NCI-H1930 (cell line): ENCODE measurements around the gene ETV4.

Source experiments
- DNase-seq, 2 experiments: peaks; one replicate each; lab custom pipeline; 2025; lab: John Stamatoyannopoulos, UW

ETV4 gene

GRCh38 chr17:43572368-43572980 lies 26.3 kb upstream of the ETV4 start:
- no peak for DNase-seq

GRCh38 chr17:43570518-43570928 lies 24.4 kb upstream of the ETV4 start:
- DNase-seq: no peak

DNA sequence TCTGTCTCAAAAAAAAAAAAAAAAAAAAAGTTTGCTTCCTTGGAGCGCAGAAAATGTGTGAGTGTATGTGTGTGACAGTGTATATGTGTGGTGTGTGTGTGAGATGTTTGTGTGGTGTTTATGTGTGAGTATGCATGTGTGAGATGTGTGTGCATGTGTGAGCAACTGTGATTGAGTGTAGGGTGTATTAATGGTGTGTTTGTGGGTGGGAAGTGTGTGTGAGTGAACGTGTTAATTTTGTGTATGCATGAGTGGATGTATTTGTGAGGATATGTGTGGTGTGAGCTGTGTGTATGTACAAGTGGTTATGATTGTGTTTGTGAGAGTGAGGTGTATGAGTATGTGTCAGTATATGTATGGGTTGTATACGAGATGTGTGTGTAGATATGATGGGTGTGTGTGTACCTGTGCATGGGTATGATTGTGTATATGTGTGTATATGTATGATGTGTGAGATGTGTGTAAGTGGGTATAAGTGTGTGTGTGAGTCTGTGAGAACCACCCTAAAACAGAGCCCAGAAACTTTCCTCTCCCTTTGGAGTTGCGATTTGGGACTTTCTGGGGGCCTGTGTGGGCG lies 22.5 kb upstream of the ETV4 start:
- DNase-seq: no peak

GRCh38 chr17:43563600-43564594 lies 17.8 kb upstream of the ETV4 start:
- no peak for DNase-seq

- no peak for DNase-seq
Measured at GRCh38 chr17:43562679-43563599, 16.8 kb upstream of the ETV4 start.

DNA sequence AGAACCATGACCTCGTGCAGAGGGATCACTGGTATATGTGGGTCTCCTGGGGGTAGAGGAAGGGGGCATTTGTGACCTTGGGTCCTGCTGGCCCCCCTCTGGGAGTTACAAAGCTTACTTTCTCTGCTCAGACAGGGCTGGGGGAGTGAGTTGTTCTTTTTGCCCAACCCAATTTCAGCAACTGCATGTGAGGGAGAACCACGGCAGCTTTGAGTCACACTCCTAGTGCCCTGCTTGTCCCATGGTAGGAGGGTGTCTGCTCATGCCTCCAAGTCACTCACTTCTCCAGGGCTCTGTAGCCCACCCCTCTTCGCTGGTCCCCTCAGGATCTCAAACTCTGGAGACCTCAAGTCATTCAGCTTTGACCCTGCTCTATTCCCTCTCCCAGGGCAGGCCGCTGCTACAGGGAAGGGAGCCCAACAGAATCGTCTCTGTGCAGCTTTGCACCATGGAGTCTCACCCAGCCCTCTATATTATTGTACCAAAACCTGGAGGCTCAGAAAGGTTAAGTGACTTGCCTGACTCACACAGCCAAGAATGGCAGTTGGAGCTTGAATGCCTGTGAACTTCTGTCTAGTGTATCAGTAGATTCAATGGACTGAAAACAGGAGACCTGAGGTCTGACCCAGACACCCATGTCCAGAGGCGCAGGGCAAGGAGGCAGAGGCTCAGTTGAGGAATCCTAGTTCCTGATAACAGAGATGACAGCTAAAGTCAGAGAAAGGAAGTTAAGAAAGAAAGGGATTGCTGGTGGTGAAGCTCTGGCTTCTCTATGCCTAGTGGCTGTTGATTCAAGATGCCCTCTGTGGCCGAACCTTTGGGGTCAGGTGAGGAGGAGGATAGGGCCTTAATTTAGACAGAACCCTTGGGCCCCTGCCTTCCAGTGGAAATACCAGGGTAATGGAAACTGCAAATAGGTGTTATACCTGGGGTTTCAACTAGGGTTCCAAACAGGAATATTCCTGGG lies 14.6 kb upstream of the ETV4 start:
- DNase-seq: no peak

DNA sequence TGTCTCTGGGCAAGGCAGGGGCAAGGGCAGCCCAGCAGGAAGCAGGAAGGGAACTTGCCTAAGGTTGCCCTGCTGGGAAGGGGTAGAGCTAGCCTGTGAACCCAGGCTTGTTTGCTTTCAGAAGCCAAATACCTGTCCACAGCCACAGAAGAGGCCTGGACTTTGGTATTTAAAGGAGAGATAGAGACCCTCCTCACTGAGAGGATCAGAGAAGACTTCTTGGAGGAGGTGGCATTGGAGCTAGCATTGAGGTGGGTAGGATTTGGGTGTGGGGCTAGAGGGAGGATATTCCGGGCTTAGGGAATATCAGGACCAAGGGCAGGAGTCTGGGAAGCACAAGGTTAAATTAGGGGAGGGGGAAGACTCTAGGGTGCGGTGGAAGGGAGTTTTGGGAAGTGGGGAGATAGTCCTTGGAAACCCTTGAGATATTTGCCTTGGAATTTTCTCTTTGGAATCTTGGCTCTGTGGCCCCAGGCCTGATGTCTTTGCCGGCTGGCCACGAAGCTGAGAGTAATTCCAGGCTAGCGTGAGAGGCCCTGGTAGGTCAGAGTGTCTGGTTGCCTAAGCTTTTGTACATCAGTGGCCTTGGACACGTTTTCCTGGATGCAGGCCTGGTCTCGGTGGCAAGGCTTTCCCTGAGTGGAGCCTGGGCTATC lies 13.1 kb upstream of the ETV4 start:
- no peak for DNase-seq

DNA sequence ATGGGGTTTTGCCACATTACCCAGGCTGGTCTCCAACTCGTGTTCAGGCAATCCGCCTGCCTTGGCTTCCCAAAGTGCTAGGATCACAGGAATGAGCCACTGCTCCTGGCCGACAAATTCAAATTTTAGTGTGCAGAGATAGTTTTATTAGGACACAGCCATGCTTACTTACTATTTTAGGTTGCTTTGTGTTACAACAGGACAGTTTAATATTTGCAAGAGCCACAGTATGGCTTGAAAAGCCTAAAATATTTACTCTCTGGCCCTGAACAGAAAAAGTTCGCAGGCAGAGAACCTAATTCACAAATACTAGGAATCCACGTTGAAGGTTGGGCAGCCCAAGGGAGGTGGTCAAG lies 12.6 kb upstream of the ETV4 start:
- DNase-seq: no peak

DNA sequence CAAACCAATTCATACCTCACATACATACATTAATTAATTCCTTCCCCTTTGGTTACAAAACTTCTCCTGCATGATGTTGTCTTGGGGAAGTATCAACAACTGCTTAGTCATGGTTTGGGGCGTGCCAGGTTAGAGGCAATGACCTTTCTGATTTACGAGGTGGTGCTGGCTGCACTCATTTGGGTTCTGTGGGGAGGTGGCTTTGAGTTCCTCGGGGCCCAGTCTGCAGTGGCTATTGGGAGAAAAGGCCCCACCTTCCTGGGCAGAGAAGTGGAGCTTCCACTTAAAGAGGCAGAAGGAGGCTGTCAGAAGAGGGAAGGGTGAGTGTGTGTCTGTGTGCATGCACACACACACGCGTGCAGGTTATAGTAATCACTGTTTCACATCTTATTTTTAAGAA lies 10.2 kb upstream of the ETV4 start:
- DNase-seq: no peak

DNA sequence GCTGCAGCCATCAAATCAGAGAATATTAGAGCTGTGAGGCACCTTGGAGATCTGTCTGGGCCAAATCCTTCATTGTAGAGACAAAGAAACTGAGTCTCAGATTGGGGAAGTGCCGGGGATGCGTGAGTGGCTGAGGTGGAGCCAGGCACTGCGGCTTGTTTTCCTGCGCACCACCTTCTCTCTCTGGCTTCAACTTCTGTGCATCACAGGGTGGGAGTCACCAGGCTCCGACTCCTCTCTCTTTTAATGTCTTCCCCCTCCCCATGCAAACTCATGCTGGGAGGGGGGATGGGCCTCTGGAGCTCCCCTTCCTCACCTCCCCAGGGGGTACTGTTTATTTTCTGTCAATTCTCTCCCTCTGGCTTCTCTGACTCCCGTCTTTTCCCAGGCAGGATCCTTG lies 8.7 kb upstream of the ETV4 start:
- DNase-seq: no peak

- no peak for DNase-seq
Measured at GRCh38 chr17:43553573-43553972, 7.4 kb upstream of the ETV4 start.

GRCh38 chr17:43552229-43552837 lies 6.2 kb upstream of the ETV4 start:
- DNase-seq: no peak

- no peak for DNase-seq
Measured at GRCh38 chr17:43550754-43551153, 4.6 kb upstream of the ETV4 start.

GRCh38 chr17:43549496-43549895 lies 3.4 kb upstream of the ETV4 start:
- DNase-seq: no peak

- no peak for DNase-seq
Measured at GRCh38 chr17:43548689-43549379, 2.7 kb upstream of the ETV4 start.

- no peak for DNase-seq
Measured at GRCh38 chr17:43547659-43548256, 1.6 kb upstream of the ETV4 start.

DNA sequence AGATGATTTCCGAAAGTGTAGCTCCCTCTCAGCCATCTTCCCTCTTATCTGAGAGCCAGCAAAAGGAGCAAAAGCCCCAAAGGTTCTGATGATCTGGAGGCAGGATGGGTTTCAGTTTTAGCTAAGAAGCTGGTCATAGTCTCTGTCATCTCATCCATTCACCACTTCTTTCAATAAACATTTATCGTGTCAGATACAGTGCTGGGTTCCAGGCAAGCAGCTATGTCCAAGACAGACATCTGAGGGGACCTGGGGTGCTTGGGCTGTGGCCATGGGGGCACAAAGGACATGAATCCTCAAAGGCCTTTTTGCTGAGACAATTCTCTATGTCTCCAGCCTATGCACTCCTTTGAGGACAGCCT lies 1.0 kb upstream of the ETV4 start:
- DNase-seq: no peak

DNA sequence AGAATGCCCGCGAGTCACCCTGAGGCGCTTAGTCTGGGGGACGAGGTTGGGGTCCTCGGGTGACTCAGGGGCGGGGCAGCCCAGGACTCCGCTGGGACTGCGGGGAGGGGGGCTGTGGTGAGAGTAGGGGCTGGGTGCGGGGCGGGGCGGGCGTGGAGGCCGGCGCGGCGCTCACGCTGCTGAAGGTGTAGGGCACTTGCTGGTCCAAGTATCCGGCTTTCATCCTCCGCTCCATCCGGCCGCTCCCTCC lies 832 bp downstream of the ETV4 start:
- DNase-seq: no peak
